Measurements from ENCODE around the gene SLC17A9. TPM values are rescaled to one million over a fixed set of nuclear protein-coding genes. Genes with fewer than 3 reads are reported as not detected.

The SLC17A9 gene
- total and polyA plus RNA-seq, 2 experiments from 2014 or later, result 32.0 to 39.3 TPM

DNA sequence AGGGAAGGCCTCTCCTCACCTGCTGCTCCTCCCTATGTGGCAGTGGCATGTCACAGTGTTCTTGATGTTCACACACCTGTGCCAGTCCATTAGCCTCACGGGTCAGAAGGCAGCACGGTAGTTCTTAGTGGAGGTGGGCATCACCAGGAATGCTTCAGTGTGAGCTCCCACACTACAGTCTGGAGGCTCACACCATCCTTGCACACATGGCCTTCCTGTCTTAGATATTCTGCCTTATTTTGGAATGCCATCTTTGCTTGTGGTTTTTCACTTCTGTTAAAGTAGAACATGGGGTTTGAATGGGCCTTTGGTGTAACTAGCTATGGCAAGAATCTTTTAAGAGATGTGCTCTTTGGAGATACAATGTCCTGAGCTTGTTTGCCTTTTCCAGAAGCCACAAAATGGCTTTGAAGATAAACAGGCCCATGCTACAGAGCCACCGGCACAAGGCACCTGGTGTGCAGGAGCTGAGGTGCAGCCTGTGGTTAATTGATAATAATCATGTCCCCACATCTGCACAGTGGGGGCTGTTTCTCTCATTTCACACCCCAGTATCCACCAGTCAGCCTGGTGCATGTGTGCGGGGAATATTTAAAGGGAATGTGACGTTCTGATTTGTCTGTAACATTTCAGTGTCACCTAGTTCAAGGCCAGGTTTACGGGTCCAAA lies 3.2 kb upstream of the SLC17A9 start (continued):
- TF ChIP-seq, protein P1, sequence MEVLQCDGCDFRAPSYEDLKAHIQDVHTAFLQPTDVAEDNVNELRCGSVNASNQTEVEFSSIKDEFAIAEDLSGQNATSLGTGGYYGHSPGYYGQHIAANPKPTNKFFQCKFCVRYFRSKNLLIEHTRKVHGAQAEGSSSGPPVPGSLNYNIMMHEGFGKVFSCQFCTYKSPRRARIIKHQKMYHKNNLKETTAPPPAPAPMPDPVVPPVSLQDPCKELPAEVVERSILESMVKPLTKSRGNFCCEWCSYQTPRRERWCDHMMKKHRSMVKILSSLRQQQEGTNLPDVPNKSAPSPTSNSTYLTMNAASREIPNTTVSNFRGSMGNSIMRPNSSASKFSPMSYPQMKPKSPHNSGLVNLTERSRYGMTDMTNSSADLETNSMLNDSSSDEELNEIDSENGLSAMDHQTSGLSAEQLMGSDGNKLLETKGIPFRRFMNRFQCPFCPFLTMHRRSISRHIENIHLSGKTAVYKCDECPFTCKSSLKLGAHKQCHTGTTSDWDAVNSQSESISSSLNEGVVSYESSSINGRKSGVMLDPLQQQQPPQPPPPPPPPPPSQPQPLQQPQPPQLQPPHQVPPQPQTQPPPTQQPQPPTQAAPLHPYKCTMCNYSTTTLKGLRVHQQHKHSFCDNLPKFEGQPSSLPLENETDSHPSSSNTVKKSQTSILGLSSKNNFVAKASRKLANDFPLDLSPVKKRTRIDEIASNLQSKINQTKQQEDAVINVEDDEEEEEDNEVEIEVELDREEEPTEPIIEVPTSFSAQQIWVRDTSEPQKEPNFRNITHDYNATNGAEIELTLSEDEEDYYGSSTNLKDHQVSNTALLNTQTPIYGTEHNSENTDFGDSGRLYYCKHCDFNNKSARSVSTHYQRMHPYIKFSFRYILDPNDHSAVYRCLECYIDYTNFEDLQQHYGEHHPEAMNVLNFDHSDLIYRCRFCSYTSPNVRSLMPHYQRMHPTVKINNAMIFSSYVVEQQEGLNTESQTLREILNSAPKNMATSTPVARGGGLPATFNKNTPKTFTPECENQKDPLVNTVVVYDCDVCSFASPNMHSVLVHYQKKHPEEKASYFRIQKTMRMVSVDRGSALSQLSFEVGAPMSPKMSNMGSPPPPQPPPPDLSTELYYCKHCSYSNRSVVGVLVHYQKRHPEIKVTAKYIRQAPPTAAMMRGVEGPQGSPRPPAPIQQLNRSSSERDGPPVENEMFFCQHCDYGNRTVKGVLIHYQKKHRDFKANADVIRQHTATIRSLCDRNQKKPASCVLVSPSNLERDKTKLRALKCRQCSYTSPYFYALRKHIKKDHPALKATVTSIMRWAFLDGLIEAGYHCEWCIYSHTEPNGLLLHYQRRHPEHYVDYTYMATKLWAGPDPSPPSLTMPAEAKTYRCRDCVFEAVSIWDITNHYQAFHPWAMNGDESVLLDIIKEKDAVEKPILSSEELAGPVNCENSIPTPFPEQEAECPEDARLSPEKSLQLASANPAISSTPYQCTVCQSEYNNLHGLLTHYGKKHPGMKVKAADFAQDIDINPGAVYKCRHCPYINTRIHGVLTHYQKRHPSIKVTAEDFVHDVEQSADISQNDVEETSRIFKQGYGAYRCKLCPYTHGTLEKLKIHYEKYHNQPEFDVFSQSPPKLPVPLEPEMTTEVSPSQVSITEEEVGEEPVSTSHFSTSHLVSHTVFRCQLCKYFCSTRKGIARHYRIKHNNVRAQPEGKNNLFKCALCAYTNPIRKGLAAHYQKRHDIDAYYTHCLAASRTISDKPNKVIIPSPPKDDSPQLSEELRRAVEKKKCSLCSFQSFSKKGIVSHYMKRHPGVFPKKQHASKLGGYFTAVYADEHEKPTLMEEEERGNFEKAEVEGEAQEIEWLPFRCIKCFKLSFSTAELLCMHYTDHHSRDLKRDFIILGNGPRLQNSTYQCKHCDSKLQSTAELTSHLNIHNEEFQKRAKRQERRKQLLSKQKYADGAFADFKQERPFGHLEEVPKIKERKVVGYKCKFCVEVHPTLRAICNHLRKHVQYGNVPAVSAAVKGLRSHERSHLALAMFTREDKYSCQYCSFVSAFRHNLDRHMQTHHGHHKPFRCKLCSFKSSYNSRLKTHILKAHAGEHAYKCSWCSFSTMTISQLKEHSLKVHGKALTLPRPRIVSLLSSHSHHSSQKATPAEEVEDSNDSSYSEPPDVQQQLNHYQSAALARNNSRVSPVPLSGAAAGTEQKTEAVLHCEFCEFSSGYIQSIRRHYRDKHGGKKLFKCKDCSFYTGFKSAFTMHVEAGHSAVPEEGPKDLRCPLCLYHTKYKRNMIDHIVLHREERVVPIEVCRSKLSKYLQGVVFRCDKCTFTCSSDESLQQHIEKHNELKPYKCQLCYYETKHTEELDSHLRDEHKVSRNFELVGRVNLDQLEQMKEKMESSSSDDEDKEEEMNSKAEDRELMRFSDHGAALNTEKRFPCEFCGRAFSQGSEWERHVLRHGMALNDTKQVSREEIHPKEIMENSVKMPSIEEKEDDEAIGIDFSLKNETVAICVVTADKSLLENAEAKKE (CRISPR knock-in tag; IDR thresholded peaks at IDR 0.05), result no peak
- TF ChIP-seq CREB1 (CRISPR knock-in tag; IDR thresholded peaks at IDR 0.05; ENCODE audit: low read depth) (no peak), ZNF114 (CRISPR knock-in tag; IDR thresholded peaks at IDR 0.05) (no peak), ZNF331 (CRISPR knock-in tag; IDR thresholded peaks at IDR 0.05; ENCODE audit: low read depth) (no peak), EZH2 (IDR thresholded peaks at IDR 0.05; ENCODE audit: low read depth, unreplicated experiment) (no peak)
- TF ChIP-seq, protein P2, sequence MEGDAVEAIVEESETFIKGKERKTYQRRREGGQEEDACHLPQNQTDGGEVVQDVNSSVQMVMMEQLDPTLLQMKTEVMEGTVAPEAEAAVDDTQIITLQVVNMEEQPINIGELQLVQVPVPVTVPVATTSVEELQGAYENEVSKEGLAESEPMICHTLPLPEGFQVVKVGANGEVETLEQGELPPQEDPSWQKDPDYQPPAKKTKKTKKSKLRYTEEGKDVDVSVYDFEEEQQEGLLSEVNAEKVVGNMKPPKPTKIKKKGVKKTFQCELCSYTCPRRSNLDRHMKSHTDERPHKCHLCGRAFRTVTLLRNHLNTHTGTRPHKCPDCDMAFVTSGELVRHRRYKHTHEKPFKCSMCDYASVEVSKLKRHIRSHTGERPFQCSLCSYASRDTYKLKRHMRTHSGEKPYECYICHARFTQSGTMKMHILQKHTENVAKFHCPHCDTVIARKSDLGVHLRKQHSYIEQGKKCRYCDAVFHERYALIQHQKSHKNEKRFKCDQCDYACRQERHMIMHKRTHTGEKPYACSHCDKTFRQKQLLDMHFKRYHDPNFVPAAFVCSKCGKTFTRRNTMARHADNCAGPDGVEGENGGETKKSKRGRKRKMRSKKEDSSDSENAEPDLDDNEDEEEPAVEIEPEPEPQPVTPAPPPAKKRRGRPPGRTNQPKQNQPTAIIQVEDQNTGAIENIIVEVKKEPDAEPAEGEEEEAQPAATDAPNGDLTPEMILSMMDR (conservative IDR thresholded peaks at IDR 0.05; ENCODE audit: low read depth in 2 of 2), result no peak
- TF ChIP-seq, protein P3, sequence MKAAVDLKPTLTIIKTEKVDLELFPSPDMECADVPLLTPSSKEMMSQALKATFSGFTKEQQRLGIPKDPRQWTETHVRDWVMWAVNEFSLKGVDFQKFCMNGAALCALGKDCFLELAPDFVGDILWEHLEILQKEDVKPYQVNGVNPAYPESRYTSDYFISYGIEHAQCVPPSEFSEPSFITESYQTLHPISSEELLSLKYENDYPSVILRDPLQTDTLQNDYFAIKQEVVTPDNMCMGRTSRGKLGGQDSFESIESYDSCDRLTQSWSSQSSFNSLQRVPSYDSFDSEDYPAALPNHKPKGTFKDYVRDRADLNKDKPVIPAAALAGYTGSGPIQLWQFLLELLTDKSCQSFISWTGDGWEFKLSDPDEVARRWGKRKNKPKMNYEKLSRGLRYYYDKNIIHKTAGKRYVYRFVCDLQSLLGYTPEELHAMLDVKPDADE (IDR thresholded peaks at IDR 0.05), result no peak
